Liver (tissue), 3 donors: ENCODE measurements around the gene ACLY.

Source experiments
- ATF3 ChIP-seq: IDR thresholded peaks from 2 replicates; pipeline ENCODE4 v1.6.1; 2016; ENCODE audit warnings: antibody characterized with exemption
- CTCF ChIP-seq: fragments of 150-350 bp; IDR thresholded peaks from 2 replicates; pipeline ENCODE4 v1.5.1; 2017; ENCODE audit warnings: improper control_type of control experiment, low read depth, low read length; ENCODE audit not compliant: missing input control
- RAD21 ChIP-seq, 2 donors: IDR thresholded peaks; 2 replicates each; pipeline ENCODE4 v1.6.1; 2016; ENCODE audit warnings: antibody characterized with exemption in 2 of 2, mild to moderate bottlenecking in 2 of 2
- RXRA ChIP-seq, 2 donors: IDR thresholded peaks; 2 replicates each; pipeline ENCODE4 v1.6.1; 2017 to 2018; ENCODE audit warnings: antibody characterized with exemption in 2 of 2, mild to moderate bottlenecking in 1 of 2
- TAF1 ChIP-seq: conservative IDR thresholded peaks from 2 replicates; pipeline ENCODE4 v1.6.1; 2016; ENCODE audit warnings: antibody characterized with exemption, mild to moderate bottlenecking
- donor health status: healthy.
- donor health status: healthy.

- no peak for TF ChIP-seq CTCF
- TF ChIP-seq RAD21 (IDR thresholded peaks at IDR 0.05) = no peak
- no peak for TF ChIP-seq TAF1
- no peak for TF ChIP-seq ATF3
- no peak for TF ChIP-seq RXRA (IDR thresholded peaks at IDR 0.05)
Observed at GRCh38 chr17:41888332-41888965, 30.3 kb downstream of the ACLY start.
